ENCODE results near the gene LRP1.
A peak's percentile ranks its signal among the peaks of the same experiment; 100 is the strongest.

Gene LRP1

GRCh38 chr12:57226588-57227314, 98.5 kb downstream of the LRP1 start:
- peaks cover 0 to 9% (median 2%) of the 10 kb centered on the region in 5 donors for H3K36me3 ChIP-seq (ENCODE audit: control insufficient read depth in 5 of 5, insufficient read depth in 5 of 5, low read length in 5 of 5)
- H3K4me1 ChIP-seq (ENCODE audit: control insufficient read depth in 5 of 5, insufficient read depth in 5 of 5, low read length in 5 of 5), result peaks cover 2 to 52% (median 43%) of the 10 kb centered on the region in 5 donors
- H3K4me3 ChIP-seq (ENCODE audit: low read depth in 1 of 5, low read length in 5 of 5), result no peak overlapping the region
- no peak overlapping the region for H3K27ac ChIP-seq (ENCODE audit: low read depth, low read length)
- no peaks in the 10 kb centered on the region for H3K9me3 ChIP-seq (ENCODE audit: control insufficient read depth in 5 of 5, low read length in 5 of 5)
- H3K27me3 ChIP-seq (ENCODE audit: control insufficient read depth in 5 of 5, insufficient read depth in 4 of 5, low read length in 5 of 5), result peaks cover 22 to 54% (median 39%) of the 10 kb centered on the region in 5 donors
- H3K9ac ChIP-seq (ENCODE audit: low read length in 5 of 5), result no peak overlapping the region

DNA sequence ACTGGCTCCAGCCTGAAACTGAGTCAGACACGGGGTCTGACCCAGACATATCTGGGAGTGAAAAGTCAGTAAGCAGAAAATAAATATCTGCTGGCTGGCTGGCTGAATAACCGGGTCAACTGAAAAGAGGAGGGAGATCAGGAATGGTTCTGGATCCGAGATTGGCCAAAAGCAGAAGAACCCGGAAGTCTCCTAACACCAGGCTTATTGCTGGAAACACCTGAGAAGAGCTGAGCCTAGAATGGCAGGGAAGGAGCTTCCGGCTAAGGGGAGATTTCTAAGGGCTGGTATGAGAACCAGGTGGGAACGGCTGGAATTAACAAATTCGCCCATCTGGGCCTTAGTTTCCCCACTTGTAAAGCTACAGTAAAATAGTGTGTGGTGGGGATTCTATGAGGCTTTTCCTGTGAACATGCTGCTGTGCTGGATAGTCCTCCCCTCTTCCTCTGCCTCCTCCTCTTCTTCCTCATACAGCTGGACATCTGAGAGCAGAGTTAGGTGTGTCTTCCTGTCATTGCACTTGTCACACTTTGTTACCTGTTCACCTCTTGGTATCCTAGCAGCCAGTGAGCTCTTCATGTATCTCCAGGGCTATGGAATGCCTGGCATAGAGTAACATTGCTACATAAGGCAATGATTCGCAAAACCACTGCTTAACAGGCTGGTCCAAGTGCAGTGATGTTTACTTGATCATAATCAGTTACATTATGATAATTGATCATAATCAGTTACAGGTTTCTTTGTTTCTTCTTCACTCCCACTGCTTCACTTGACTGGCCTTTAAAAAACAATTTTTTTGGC, 99.2 kb downstream of the LRP1 start:
- no peak overlapping the region for H3K4me3 ChIP-seq (ENCODE audit: low read depth in 1 of 5, low read length in 5 of 5)
- H3K27ac ChIP-seq (ENCODE audit: low read depth, low read length), result no peak overlapping the region
- no peak overlapping the region for H3K9ac ChIP-seq (ENCODE audit: low read length in 5 of 5)
- peaks cover 2 to 53% (median 44%) of the 10 kb centered on the region in 5 donors for H3K4me1 ChIP-seq (ENCODE audit: control insufficient read depth in 5 of 5, insufficient read depth in 5 of 5, low read length in 5 of 5)
- peaks cover 16 to 47% (median 35%) of the 10 kb centered on the region in 5 donors for H3K27me3 ChIP-seq (ENCODE audit: control insufficient read depth in 5 of 5, insufficient read depth in 4 of 5, low read length in 5 of 5)
- H3K36me3 ChIP-seq (ENCODE audit: control insufficient read depth in 5 of 5, insufficient read depth in 5 of 5, low read length in 5 of 5), result peaks cover 0 to 17% (median 10%) of the 10 kb centered on the region in 5 donors
- no peaks in the 10 kb centered on the region for H3K9me3 ChIP-seq (ENCODE audit: control insufficient read depth in 5 of 5, low read length in 5 of 5)

- Histone ChIP-seq H3K9me3 (ENCODE audit: control insufficient read depth in 5 of 5, low read length in 5 of 5) (no peaks in the 10 kb centered on the region), H3K27ac (ENCODE audit: low read depth, low read length) (peak overlapping the region; percentile 74), H3K9ac (ENCODE audit: low read length in 5 of 5) (peak overlapping the region in 4 of 5 donors; percentile 23 to 91 (median 74)), H3K36me3 (ENCODE audit: control insufficient read depth in 5 of 5, insufficient read depth in 5 of 5, low read length in 5 of 5) (peaks cover 0 to 33% (median 26%) of the 10 kb centered on the region in 5 donors), H3K4me1 (ENCODE audit: control insufficient read depth in 5 of 5, insufficient read depth in 5 of 5, low read length in 5 of 5) (peaks cover 2 to 53% (median 44%) of the 10 kb centered on the region in 5 donors), H3K27me3 (ENCODE audit: control insufficient read depth in 5 of 5, insufficient read depth in 4 of 5, low read length in 5 of 5) (peaks cover 12 to 32% (median 24%) of the 10 kb centered on the region in 5 donors), H3K4me3 (ENCODE audit: low read depth in 1 of 5, low read length in 5 of 5) (peak overlapping the region in 4 of 5 donors; percentile 77 to 86 (median 81))
Observed at GRCh38 chr12:57229046-57229633, 100.9 kb downstream of the LRP1 start.

DNA sequence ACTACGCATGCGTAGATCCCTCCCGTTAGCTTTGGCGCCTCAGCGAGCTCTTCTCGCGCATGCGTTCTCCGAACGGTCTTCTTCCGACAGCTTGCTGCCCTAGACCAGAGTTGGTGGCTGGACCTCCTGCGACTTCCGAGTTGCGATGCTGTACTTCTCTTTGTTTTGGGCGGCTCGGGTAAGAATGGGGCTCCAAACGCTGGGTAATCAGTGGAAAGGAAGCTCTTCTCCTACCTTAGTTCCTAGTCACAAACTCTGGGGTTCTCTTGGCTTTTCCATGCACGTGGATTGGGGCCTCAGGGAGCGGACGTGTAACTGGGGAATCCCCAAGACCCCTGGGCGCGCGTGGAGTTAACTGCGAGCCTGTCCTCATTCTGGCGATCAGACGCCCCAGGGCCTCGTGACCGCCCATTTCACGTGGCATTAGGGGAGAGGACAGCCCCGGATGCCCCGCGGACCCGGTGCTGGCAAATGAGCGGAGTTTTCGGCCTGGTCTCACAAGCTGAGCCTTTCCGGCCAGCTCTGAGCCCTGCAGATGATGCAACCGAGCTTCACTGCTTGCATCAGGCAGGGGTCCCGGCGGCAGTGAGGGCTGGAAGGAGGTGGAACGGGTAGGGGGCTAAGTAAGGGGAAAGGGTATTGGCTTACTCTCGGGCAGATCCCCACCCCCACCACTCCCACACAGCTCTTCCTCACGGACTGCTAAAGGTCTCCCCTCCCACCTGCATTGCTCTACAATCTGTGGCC, 101.5 kb downstream of the LRP1 start, which contains the start of gene SHMT2:
TSS of gene SHMT2 (plus strand) at position 78 of the 747 bp plus-strand sequence. CDS start at position 146, 68 bp downstream.
- peak within 1 kb of the TSS; percentile 74 for H3K27ac ChIP-seq (ENCODE audit: low read depth, low read length)
- peak within 1 kb of the TSS; percentile 73 to 86 (median 79) for H3K4me3 ChIP-seq (ENCODE audit: low read depth in 1 of 5, low read length in 5 of 5)
- H3K4me1 ChIP-seq (ENCODE audit: control insufficient read depth in 5 of 5, insufficient read depth in 5 of 5, low read length in 5 of 5), result peaks cover 2 to 53% (median 49%) of the 10 kb centered on the region in 5 donors
- H3K9me3 ChIP-seq (ENCODE audit: control insufficient read depth in 5 of 5, low read length in 5 of 5), result no peaks in the 10 kb centered on the region
- peaks cover 7 to 26% (median 18%) of the 10 kb centered on the region in 5 donors for H3K27me3 ChIP-seq (ENCODE audit: control insufficient read depth in 5 of 5, insufficient read depth in 4 of 5, low read length in 5 of 5)
- H3K9ac ChIP-seq (ENCODE audit: low read length in 5 of 5), result peak within 1 kb of the TSS; percentile 63 to 91 (median 76)
- H3K36me3 ChIP-seq (ENCODE audit: control insufficient read depth in 5 of 5, insufficient read depth in 5 of 5, low read length in 5 of 5), result peaks cover 0 to 37% (median 32%) of the 10 kb centered on the region in 5 donors

DNA sequence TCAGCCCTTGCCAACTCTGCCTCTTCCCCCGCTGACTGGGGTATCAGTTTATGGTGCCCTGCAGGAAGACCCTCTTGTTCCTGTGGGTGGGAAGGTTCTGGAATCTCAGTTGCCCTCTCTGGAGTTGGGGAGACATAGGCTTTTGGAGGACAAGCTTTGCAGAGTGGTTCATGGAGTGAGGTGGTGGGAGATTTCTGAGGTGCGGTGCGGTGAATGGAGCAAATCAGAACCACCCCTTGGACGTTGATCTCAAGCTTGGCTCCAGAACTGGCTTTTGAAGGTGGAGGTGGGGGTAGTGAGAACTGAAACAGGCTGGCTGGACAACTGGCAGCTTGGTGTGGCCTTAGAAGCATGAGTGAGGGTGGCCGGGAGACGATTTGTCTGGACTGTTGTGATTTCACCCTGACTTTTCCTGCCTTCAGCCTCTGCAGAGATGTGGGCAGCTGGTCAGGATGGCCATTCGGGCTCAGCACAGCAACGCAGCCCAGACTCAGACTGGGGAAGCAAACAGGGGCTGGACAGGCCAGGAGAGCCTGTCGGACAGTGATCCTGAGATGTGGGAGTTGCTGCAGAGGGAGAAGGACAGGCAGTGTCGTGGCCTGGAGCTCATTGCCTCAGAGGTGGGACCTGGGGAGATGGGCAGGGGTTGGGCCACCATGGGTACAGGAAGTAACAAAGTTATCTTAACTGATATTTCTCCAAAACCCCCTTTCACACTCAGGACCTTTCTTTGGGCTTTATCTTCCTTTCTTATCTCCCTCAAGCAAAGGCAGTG, 102.3 kb downstream of the LRP1 start:
- Histone ChIP-seq H3K36me3 (ENCODE audit: control insufficient read depth in 5 of 5, insufficient read depth in 5 of 5, low read length in 5 of 5) (peaks cover 0 to 37% (median 32%) of the 10 kb centered on the region in 5 donors), H3K27ac (ENCODE audit: low read depth, low read length) (peak overlapping the region; percentile 74), H3K4me1 (ENCODE audit: control insufficient read depth in 5 of 5, insufficient read depth in 5 of 5, low read length in 5 of 5) (peaks cover 2 to 49% (median 42%) of the 10 kb centered on the region in 5 donors), H3K9me3 (ENCODE audit: control insufficient read depth in 5 of 5, low read length in 5 of 5) (no peaks in the 10 kb centered on the region), H3K4me3 (ENCODE audit: low read depth in 1 of 5, low read length in 5 of 5) (peak overlapping the region; percentile 73 to 86 (median 79)), H3K27me3 (ENCODE audit: control insufficient read depth in 5 of 5, insufficient read depth in 4 of 5, low read length in 5 of 5) (peaks cover 7 to 24% (median 13%) of the 10 kb centered on the region in 5 donors), H3K9ac (ENCODE audit: low read length in 5 of 5) (peak overlapping the region in 3 of 5 donors; percentile 63 to 91 (median 84))

DNA sequence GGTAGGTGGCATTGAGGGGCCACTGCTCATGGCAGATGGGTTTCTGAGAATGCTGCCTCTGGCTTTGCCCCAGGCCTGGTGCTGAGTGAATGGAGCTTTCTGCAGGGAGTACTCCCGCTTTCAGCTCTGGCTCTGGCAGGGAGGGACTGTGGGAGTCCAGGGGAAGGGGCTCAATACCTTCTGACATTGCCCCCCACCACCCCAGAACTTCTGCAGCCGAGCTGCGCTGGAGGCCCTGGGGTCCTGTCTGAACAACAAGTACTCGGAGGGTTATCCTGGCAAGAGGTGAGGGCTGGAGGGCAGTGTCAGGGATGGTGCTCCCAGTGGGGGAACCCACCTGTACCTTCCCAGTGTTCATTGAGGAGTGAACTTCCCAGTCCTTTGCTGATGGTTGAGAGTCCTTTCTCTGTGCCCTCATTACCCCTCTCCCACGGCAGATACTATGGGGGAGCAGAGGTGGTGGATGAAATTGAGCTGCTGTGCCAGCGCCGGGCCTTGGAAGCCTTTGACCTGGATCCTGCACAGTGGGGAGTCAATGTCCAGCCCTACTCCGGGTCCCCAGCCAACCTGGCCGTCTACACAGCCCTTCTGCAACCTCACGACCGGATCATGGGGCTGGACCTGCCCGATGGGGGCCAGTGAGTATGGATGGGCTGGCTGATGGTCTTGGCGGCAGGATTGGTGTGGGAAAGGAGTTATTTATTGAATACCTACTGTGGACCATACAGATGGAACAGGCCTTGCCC, 103.2 kb downstream of the LRP1 start:
- H3K27ac ChIP-seq (ENCODE audit: low read depth, low read length), result no peak overlapping the region
- peak overlapping the region in 1 of 5 donors; percentile 1 for H3K9ac ChIP-seq (ENCODE audit: low read length in 5 of 5)
- peaks cover 0 to 37% (median 32%) of the 10 kb centered on the region in 5 donors for H3K36me3 ChIP-seq (ENCODE audit: control insufficient read depth in 5 of 5, insufficient read depth in 5 of 5, low read length in 5 of 5)
- H3K4me1 ChIP-seq (ENCODE audit: control insufficient read depth in 5 of 5, insufficient read depth in 5 of 5, low read length in 5 of 5), result peaks cover 2 to 49% (median 39%) of the 10 kb centered on the region in 5 donors
- no peaks in the 10 kb centered on the region for H3K9me3 ChIP-seq (ENCODE audit: control insufficient read depth in 5 of 5, low read length in 5 of 5)
- H3K27me3 ChIP-seq (ENCODE audit: control insufficient read depth in 5 of 5, insufficient read depth in 4 of 5, low read length in 5 of 5), result peaks cover 11 to 25% (median 14%) of the 10 kb centered on the region in 5 donors
- H3K4me3 ChIP-seq (ENCODE audit: low read depth in 1 of 5, low read length in 5 of 5), result peak overlapping the region in 1 of 5 donors; percentile 83

DNA sequence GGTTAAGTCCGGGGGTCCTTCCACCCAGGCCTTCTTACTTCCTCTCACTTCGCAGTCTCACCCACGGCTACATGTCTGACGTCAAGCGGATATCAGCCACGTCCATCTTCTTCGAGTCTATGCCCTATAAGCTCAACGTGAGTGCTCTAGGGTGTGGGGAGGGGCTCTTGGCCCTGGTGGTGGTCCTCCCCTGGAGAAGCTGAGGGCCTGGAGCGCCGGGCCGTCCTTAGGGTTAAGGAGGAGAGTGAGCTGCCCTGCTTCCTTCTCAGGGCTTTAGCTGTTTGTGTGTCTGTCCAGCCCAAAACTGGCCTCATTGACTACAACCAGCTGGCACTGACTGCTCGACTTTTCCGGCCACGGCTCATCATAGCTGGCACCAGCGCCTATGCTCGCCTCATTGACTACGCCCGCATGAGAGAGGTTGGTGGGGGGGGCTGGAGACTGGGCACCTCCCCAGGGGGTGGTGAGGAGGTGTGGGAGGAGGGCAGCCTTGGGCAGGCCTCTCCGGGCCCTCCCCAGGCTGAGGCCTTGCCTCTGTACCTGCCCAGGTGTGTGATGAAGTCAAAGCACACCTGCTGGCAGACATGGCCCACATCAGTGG, 104.0 kb downstream of the LRP1 start:
- no peak overlapping the region for H3K27ac ChIP-seq (ENCODE audit: low read depth, low read length)
- no peaks in the 10 kb centered on the region for H3K9me3 ChIP-seq (ENCODE audit: control insufficient read depth in 5 of 5, low read length in 5 of 5)
- peaks cover 19 to 25% (median 20%) of the 10 kb centered on the region in 5 donors for H3K27me3 ChIP-seq (ENCODE audit: control insufficient read depth in 5 of 5, insufficient read depth in 4 of 5, low read length in 5 of 5)
- peaks cover 0 to 37% (median 32%) of the 10 kb centered on the region in 5 donors for H3K36me3 ChIP-seq (ENCODE audit: control insufficient read depth in 5 of 5, insufficient read depth in 5 of 5, low read length in 5 of 5)
- H3K9ac ChIP-seq (ENCODE audit: low read length in 5 of 5), result no peak overlapping the region
- H3K4me3 ChIP-seq (ENCODE audit: low read depth in 1 of 5, low read length in 5 of 5), result no peak overlapping the region
- H3K4me1 ChIP-seq (ENCODE audit: control insufficient read depth in 5 of 5, insufficient read depth in 5 of 5, low read length in 5 of 5), result peaks cover 2 to 45% (median 38%) of the 10 kb centered on the region in 5 donors
